Measurements from ENCODE around the gene GRIN1.
"Not testable (repeated sequence)": the region's sequence is repeated elsewhere in the genome, so short reads cannot be mapped to it uniquely, and the experiment has no call there.

The GRIN1 gene

DNA sequence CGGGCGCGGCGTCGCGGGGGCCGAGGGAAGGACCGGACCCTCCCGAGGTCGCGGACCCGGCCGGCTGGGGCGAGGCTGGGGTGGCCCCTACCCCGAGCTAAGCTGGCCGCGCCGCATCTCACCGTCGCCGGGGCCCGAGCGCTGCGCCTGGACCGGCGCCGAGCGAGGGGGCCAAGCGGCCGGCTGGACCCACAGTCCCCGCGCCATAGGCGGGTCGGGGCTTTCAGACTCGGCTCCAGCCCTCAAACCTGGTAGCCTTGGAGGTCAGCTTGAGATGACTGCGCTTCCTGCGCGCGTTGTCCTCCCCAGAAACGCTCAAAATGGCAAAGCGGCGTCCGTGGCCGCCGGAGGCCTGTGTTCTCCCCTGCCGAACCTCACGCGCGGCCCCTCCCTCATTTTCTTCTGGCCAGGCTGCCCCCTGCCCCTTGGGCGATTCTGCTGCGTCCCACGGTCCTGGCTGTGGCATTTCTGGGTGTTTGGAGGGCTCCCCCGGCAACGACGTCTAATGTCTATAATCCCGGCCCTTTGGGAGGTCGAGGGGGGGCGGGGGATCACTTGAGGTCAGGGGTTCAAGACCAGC lies 8.7 kb upstream of the GRIN1 start:
- Histone ChIP-seq H3K9me3 (ENCODE audit: control insufficient read depth, low read length) (no peaks in the 10 kb centered on the region), H3K4me1 (ENCODE audit: control insufficient read depth, insufficient read depth, low read length, poor library complexity, severe bottlenecking) (peaks cover 17% of the 10 kb centered on the region), H3K4me3 (ENCODE audit: extremely low read depth, insufficient read depth, low read length, poor library complexity, severe bottlenecking) (peak overlapping the region; percentile 77), H3K27ac (ENCODE audit: low read depth, low read length, severe bottlenecking) (peak overlapping the region; percentile 57), H3K36me3 (ENCODE audit: control insufficient read depth, insufficient read depth, low read length) (peaks cover 2% of the 10 kb centered on the region)
- WGBS, 2 experiments (ENCODE audit: insufficient coverage in 2 of 2) = 1 to 7% methylated on average over 47 to 49 of the region's 58 CpGs

DNA sequence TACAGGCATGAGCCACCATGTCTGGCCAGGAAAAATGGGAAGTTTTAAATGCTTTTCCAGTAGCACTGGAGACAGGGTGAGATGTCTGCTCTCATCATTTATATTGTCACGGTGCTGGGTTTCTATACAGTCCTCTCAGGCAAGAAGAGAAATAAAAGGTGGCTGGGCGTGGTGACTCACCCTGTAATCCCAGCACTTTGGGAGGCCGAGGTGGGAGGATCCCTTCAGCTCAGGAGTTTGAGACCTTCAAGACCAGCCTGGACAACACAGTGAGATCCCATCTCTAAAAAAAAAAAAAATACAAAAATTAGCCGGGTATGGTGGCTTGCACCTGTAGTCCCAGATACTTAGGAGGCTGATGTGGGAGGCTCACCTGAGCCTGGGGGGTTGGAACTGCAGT lies 4.8 kb upstream of the GRIN1 start:
- WGBS, 2 experiments (ENCODE audit: insufficient coverage in 2 of 2) = 75 to 79% methylated on average over 3 of the region's 4 CpGs
- Histone ChIP-seq H3K9me3 (ENCODE audit: control insufficient read depth, low read length) (no peaks in the 10 kb centered on the region), H3K27ac (ENCODE audit: low read depth, low read length, severe bottlenecking) (no peak overlapping the region), H3K4me1 (ENCODE audit: control insufficient read depth, insufficient read depth, low read length, poor library complexity, severe bottlenecking) (peaks cover 4% of the 10 kb centered on the region), H3K4me3 (ENCODE audit: extremely low read depth, insufficient read depth, low read length, poor library complexity, severe bottlenecking) (no peak overlapping the region), H3K36me3 (ENCODE audit: control insufficient read depth, insufficient read depth, low read length) (no peaks in the 10 kb centered on the region)

DNA sequence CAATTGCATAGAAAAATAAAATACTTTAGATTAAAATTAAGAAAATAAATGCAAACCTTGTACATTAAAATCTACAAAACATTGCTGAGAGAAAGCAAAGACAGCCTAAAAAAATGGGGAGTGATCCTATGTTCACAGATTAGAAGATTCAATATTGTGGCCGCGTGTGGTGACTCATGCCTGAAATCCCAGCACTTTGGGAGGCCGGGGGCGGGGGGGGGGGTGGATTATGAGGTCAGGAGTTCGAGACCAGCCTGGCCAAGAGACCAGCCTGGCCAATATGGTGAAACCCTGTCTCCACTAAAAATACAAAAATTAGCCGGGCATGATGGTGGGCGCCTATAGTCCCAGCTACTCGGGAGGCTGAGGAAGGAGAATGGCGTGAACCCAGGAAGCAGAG lies 3.8 kb upstream of the GRIN1 start:
- H3K4me1 ChIP-seq (ENCODE audit: control insufficient read depth, insufficient read depth, low read length, poor library complexity, severe bottlenecking); H3K36me3 ChIP-seq (ENCODE audit: control insufficient read depth, insufficient read depth, low read length); H3K27ac ChIP-seq (ENCODE audit: low read depth, low read length, severe bottlenecking); H3K4me3 ChIP-seq (ENCODE audit: extremely low read depth, insufficient read depth, low read length, poor library complexity, severe bottlenecking); H3K9me3 ChIP-seq (ENCODE audit: control insufficient read depth, low read length): not testable (repeated sequence)
- 50% methylated on average over 4 of the region's 9 CpGs; no CpG with 5 or more reads in 1 of the 2 experiments for WGBS, 2 experiments (ENCODE audit: insufficient coverage in 2 of 2)

GRCh38 chr9:137136261-137136880 lies 2.6 kb upstream of the GRIN1 start:
- no peak overlapping the region for H3K4me3 ChIP-seq (ENCODE audit: extremely low read depth, insufficient read depth, low read length, poor library complexity, severe bottlenecking)
- WGBS, 2 experiments (ENCODE audit: insufficient coverage in 2 of 2) = 41 to 46% methylated on average over 24 to 27 of the region's 27 CpGs
- no peak overlapping the region for H3K27ac ChIP-seq (ENCODE audit: low read depth, low read length, severe bottlenecking)
- H3K4me1 ChIP-seq (ENCODE audit: control insufficient read depth, insufficient read depth, low read length, poor library complexity, severe bottlenecking) = peaks cover 4% of the 10 kb centered on the region
- no peaks in the 10 kb centered on the region for H3K9me3 ChIP-seq (ENCODE audit: control insufficient read depth, low read length)
- no peaks in the 10 kb centered on the region for H3K36me3 ChIP-seq (ENCODE audit: control insufficient read depth, insufficient read depth, low read length)

DNA sequence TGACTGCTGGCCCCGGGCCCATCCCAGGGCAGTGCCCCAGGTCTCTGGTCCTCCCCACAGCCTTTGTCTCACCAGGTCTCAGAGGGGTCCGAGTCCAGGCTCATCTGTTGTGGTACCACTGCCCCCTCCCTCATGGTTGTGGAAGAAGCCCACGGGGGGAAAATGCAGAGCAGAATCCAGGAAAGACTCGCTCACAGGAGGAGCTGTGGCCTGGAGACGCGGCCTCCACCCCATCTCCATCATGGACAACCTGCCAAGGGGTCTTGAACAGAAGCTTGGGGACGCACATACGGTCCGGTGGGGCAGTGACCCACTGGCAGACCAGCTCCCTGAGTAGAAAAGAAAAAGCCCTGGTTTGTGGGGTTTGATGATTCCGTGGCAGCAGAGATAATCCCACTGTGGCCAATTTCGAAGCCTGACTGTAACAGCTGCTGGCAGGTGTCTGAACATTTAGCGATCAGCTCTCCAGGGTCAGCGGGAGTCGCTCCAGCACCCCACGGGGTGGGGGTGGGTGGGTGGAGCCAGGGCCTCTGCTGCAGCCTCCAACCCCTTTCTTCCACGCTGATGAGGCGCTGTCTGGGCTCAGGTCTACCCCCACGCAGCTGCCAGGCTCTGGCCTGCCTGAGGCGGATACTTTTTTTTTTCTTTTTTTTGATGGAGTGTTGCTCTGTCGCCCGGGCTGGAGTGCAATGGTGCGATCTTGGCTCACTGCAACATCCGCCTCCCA lies 1.9 kb upstream of the GRIN1 start:
- no peak overlapping the region for H3K4me3 ChIP-seq (ENCODE audit: extremely low read depth, insufficient read depth, low read length, poor library complexity, severe bottlenecking)
- H3K27ac ChIP-seq (ENCODE audit: low read depth, low read length, severe bottlenecking) = no peak overlapping the region
- no peaks in the 10 kb centered on the region for H3K9me3 ChIP-seq (ENCODE audit: control insufficient read depth, low read length)
- H3K36me3 ChIP-seq (ENCODE audit: control insufficient read depth, insufficient read depth, low read length) = no peaks in the 10 kb centered on the region
- H3K4me1 ChIP-seq (ENCODE audit: control insufficient read depth, insufficient read depth, low read length, poor library complexity, severe bottlenecking) = peaks cover 4% of the 10 kb centered on the region
- WGBS, 2 experiments (ENCODE audit: insufficient coverage in 2 of 2) = 75 to 80% methylated on average over 11 to 15 of the region's 23 CpGs

DNA sequence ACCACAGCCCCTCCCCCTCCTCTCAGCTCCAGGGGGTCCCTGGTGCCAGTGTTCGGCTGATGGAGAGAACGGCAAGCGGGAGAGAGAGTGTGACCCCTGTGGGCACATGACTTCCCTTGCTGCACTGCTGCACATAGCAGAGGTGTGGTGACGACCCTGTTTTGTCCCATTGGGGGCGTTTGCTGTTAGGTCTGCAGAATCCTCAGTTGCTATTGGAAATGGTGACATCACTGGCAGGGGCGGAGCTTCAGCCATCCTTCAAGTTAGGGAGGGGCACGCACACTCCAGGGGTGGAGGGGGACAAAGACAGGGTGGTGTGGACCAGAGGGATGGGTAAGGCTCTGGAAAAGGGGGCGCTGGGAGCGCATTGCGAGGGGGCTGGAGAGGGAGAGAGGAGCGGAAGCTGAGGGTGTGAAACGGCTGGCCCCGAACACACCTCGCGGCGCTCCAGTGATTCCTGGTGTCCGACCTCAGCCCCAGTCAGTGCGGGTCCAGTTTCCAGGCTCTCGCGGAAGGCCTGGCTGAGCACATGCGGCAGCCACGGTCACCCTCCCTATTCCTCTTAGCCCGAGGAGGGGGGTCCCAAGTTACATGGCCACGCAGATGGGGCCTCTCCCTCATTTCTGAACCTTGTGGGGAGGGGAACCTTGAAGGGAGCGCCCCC lies 764 bp upstream of the GRIN1 start:
- H3K9me3 ChIP-seq (ENCODE audit: control insufficient read depth, low read length) = no peaks in the 10 kb centered on the region
- no peak overlapping the region for H3K27ac ChIP-seq (ENCODE audit: low read depth, low read length, severe bottlenecking)
- peaks cover 4% of the 10 kb centered on the region for H3K4me1 ChIP-seq (ENCODE audit: control insufficient read depth, insufficient read depth, low read length, poor library complexity, severe bottlenecking)
- H3K36me3 ChIP-seq (ENCODE audit: control insufficient read depth, insufficient read depth, low read length) = no peaks in the 10 kb centered on the region
- WGBS, 2 experiments (ENCODE audit: insufficient coverage in 2 of 2) = 11 to 15% methylated on average over 22 to 24 of the region's 25 CpGs
- H3K4me3 ChIP-seq (ENCODE audit: extremely low read depth, insufficient read depth, low read length, poor library complexity, severe bottlenecking) = no peak overlapping the region

GRCh38 chr9:137139468-137140150 lies 655 bp downstream of the GRIN1 start:
- no peak overlapping the region for H3K27ac ChIP-seq (ENCODE audit: low read depth, low read length, severe bottlenecking)
- no peaks in the 10 kb centered on the region for H3K36me3 ChIP-seq (ENCODE audit: control insufficient read depth, insufficient read depth, low read length)
- H3K4me1 ChIP-seq (ENCODE audit: control insufficient read depth, insufficient read depth, low read length, poor library complexity, severe bottlenecking) = peaks cover 4% of the 10 kb centered on the region
- no peak overlapping the region for H3K4me3 ChIP-seq (ENCODE audit: extremely low read depth, insufficient read depth, low read length, poor library complexity, severe bottlenecking)
- 30 to 37% methylated on average over 33 to 35 of the region's 37 CpGs for WGBS, 2 experiments (ENCODE audit: insufficient coverage in 2 of 2)
- H3K9me3 ChIP-seq (ENCODE audit: control insufficient read depth, low read length) = no peaks in the 10 kb centered on the region

- Histone ChIP-seq H3K4me3 (ENCODE audit: extremely low read depth, insufficient read depth, low read length, poor library complexity, severe bottlenecking) (no peak overlapping the region), H3K4me1 (ENCODE audit: control insufficient read depth, insufficient read depth, low read length, poor library complexity, severe bottlenecking) (peaks cover 4% of the 10 kb centered on the region), H3K9me3 (ENCODE audit: control insufficient read depth, low read length) (no peaks in the 10 kb centered on the region), H3K27ac (ENCODE audit: low read depth, low read length, severe bottlenecking) (no peak overlapping the region), H3K36me3 (ENCODE audit: control insufficient read depth, insufficient read depth, low read length) (no peaks in the 10 kb centered on the region)
- WGBS, 2 experiments (ENCODE audit: insufficient coverage in 2 of 2) = 65 to 66% methylated on average over 25 of the region's 26 CpGs
Observed at GRCh38 chr9:137140151-137141012, 1.4 kb downstream of the GRIN1 start.

GRCh38 chr9:137141050-137141810 lies 2.3 kb downstream of the GRIN1 start:
- H3K4me1 ChIP-seq (ENCODE audit: control insufficient read depth, insufficient read depth, low read length, poor library complexity, severe bottlenecking) = peaks cover 4% of the 10 kb centered on the region
- H3K27ac ChIP-seq (ENCODE audit: low read depth, low read length, severe bottlenecking) = no peak overlapping the region
- no peaks in the 10 kb centered on the region for H3K9me3 ChIP-seq (ENCODE audit: control insufficient read depth, low read length)
- 68 to 75% methylated on average over 15 to 17 of the region's 17 CpGs for WGBS, 2 experiments (ENCODE audit: insufficient coverage in 2 of 2)
- no peak overlapping the region for H3K4me3 ChIP-seq (ENCODE audit: extremely low read depth, insufficient read depth, low read length, poor library complexity, severe bottlenecking)
- no peaks in the 10 kb centered on the region for H3K36me3 ChIP-seq (ENCODE audit: control insufficient read depth, insufficient read depth, low read length)

Data from mesodermal cell (in vitro differentiated cells).